G401 (cell line): ENCODE results near the gene SRPRA. TPM values are rescaled to one million over a fixed set of nuclear protein-coding genes. Genes with fewer than 3 reads are reported as not detected.

Experiments
- DNase-seq: peaks from one replicate; pipeline ENCODE4 v3.0.0-alpha.2; 2015; ENCODE audit warnings: low spot score
- in situ Hi-C: cut with HindIII; loops from 2 replicates; pipeline ENCODE4 v1.10.0; 2016; ENCODE audit warnings: low sequenced_read_pairs, mixed read lengths
- total RNA-seq: library from RNA; depleted of rRNA; stranded (reverse); fragments of >200 nt; shearing (Covaris generic); gene quantifications from 2 replicates; pipeline ENCODE4 v1.2.3, GENCODE V29; 2014; rRNA removed

The SRPRA gene
- total RNA-seq, 1 experiment from 2014 or later: 64.6 TPM

DNA sequence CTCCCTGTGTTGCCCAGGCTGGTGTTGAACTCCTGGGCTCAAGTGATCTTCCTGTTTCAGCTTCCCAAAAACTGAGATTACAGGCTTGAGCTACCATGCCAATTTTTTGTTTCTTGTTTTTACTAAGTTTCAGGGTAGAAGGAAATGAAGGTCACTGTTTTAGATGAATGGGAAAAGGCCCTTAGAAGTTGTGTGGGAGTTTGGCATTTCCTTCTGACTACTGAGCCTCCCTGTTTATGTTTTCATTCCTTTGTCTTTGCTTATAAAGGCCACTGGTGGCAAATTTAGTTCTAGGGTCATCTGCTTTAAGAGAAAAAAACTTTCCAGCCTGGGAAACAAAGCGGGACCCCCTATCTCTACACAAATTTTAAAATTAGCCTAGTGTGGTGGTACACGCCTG is 22.1 kb downstream of the SRPRA start:
- DNase-seq: no peak
- in situ Hi-C loops: no loop called here

DNA sequence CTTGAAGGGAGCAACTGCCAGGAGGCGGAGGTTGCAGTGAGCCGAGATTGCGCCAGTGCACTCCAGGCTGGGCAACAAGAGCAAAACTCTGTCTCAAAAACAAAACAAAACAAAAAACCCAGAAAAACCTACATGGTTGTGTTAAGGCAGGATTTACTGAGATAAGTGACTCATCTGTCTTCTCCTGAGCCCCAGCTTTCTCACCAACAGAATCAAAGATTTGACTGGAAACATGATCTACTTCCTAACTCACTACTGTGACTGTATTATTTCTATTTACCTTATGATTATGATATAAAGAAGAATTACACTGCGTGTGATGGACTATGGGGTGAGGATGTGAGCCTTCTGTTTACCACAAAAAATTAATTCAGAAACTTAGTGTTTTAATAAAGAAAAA is 35.3 kb downstream of the SRPRA start:
- in situ Hi-C loops: no loop called here
- DNase-seq: no peak

DNA sequence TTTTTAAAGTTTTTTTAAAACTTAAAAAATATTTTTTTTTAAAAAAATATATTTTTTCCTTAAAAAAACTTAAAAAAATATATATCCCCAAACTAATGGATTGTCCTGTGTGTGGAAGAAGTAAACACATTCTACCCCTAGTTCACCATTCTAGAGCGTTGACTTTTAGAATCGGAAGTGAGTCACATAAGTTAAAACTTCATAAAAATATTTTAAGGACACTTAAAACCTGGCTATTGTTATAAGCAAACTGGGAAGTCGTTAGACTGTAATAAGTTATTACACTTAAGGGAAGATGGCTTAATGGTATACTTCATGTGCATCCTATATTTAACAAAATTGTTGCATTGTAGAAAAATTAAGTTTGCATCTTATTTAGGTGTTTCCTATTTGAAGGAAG is 36.0 kb downstream of the SRPRA start:
- in situ Hi-C loops: no loop called here
- no peak for DNase-seq

DNA sequence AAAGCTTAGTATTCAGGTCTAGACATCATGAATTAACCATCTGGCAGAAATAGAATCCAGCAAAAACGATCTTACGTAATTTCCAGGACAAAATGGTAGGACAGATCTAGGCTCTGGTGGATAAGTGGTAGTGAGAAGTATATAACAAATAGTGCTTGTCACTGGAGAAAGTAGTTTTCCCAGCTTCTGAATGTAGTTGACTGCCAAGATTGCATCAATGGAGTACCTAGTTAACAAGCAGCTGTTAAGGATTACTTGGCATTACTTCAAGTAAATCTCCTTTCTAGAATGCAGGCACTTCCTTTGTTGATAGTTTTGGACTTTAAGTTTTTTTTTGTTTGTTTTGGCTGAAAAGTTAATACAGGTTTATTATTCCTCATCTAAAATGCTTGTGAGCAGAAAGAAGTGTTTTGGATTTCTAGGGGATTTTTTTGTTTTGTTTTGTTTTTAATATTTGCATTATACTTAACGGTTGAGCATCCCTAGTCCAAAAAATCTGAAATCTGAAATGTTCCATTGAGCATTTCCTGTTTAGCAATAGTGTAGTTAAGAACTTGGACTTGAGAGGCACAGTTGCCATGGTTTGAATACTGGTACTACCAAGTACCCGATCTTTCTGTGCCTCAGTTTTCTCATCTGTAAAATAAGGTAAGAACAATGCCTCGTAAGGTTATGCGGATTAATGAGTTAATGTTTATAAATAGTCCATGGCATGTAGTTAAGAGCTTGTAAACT is 36.8 kb downstream of the SRPRA start:
- no peak for DNase-seq
- in situ Hi-C loops: no loop called here

DNA sequence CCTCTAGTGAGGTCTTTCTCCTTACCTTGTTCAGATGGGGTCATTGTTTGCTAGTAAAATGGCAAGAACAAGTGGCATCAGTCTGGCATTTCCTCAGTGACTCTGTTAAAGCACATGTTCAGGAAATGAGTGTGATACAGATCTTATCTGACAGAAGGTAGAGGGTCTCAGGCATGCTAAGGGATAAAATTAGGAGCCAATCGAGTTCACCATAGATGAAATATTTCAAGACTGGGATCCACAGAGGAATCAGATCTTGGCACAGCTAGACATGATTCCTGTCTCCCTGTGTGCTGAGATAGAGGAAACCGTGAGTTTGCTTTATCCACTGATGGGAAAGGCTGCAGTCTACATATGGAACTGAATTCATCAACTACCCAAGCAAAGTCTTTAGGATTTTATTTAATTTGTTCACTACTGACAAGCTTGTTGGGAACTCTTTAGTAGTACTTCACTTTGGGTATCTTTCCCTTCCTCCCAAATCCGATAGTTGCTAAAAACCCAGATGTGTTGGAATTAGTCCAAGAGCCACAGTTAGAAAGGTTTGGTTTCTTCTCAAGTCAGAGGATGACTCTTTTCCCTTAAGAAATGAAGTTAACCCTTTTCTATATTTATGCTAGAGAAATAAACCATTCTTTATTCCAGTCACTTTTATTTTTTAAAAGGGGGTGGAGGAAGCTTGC is 38.7 kb downstream of the SRPRA start:
- in situ Hi-C loops: no loop called here
- no peak for DNase-seq

DNA sequence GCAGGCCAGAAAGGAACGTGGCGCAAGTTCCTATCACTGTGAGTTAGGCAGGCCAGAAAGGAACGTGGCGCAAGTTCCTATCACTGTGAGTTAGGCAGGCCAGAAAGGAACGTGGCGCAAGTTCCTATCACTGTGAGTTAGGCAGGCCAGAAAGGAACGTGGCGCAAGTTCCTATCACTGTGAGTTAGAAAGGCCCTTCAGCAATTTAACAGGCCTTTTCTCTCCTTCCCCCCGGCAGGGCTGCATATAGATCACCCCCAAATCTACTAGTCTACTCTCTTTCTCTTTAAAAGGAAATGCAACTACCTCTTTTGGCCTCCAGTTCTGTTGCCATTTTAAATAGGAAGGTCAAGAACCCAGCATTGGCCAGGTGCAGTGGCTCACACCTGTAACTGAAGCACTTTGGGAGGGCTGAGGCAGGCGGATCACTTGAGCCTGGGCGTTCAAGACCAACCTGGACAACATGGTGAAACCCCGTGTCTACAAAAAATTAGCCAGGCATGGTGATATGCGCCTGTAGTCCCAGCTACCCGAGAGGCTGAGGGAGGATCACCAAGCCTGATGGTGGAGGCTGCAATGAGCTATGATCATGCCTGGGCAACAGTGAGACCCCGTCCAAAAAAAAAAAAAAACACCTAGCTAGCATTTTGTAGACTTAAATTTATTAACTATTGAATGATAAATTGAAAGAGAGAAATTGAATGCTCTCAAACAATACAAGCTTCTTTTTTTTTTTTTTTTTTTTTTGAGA is 42.2 kb downstream of the SRPRA start:
- no peak for DNase-seq
- in situ Hi-C loops: no loop called here

DNA sequence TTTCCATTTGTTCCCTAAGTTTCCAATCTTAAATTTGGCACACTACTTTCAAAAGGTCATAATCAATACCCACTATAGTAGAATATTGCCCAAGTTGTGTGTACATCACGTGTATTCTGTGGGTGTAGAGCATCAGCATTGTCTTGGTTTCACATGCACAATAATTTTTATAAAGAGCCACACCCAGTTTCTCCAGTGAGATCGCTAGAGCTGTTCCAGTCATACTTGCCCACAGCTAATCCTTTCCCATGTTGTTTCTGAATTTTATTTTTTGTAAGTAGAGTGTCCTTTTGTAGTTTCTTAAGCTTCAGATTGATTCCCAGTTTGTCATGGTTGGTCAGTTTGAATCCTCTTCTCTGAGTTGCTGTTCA is 43.4 kb downstream of the SRPRA start:
- no peak for DNase-seq
- in situ Hi-C loops: no loop called here

DNA sequence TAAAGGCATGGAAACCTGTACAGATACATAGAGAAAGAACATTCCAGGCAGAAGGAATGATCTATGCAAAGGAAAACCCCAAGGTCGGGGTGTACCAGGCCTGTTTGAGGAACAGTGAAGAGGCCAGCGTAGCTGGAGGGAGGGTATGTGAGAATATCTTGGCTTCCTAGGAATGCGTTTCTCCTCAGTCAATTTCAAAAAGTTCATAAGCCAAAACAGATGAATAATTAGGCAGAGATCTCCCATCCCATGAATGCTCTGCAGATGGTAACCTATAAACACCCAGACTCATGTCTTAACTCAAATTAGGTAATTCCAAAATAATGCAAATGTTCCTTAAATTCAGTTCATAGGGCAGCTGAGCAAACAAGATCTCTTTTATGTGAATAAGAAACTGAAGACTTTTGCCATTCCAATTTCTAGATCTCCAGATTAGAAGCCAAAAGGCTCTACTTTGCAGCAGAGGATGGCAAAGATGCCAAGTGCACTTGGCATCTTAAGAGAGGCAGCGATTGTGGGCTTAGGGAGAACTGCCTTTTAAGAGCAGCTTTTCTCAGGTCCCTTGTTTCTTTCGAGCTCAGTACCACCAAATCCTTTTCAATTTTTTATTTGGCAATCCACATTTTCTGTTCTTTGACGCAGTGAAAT is 43.9 kb downstream of the SRPRA start:
- in situ Hi-C loops: loop anchor here (25.0 kb wide), 1 partner anchor 287 kb away; the partner anchor contains the start of gene VSIG10L2
- DNase-seq: no peak

DNA sequence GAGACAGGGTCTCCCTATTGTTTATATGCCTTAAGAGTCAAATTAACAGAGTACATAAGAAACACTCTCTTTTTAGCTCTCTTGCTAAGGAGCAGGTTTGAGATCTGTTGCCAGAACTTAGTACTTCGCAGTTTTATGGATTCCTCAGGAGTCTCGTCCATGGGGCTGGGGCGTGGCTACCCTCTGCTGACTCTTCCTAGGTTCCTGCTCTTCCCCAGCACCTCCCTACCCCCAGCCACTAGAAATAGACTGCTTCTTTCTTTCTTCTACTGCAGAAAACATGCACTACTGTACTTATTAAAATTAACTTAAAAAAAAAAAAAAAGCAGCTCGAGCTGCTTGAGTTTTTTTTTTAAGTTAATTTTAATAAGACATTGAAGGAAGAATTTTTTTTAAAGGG is 49.1 kb downstream of the SRPRA start:
- in situ Hi-C loops: loop anchor here (25.0 kb wide), 1 partner anchor 282 kb away; the partner anchor contains the start of gene VSIG10L2
- no peak for DNase-seq

DNA sequence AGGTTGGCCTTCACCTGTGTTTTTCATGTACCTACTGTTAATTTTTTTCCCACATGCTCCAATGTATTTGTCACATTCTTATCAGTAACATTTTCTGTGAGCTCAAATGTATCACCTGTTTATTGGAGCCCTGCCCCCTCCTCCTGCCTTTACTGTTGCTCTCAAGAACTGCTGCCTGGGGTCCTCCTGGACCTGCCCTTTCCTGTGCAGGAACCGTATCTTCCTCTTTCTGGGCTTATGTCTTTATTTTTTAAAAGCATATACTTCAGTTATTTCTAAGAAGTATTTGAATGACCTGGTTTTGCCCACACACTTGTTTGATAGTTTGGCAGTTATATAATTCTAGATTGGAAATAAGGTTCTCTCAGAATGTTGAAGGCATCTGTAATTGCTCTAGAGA is 51.2 kb downstream of the SRPRA start:
- no peak for DNase-seq
- in situ Hi-C loops: loop anchor here (25.0 kb wide), 1 partner anchor 280 kb away; the partner anchor contains the start of gene VSIG10L2

DNA sequence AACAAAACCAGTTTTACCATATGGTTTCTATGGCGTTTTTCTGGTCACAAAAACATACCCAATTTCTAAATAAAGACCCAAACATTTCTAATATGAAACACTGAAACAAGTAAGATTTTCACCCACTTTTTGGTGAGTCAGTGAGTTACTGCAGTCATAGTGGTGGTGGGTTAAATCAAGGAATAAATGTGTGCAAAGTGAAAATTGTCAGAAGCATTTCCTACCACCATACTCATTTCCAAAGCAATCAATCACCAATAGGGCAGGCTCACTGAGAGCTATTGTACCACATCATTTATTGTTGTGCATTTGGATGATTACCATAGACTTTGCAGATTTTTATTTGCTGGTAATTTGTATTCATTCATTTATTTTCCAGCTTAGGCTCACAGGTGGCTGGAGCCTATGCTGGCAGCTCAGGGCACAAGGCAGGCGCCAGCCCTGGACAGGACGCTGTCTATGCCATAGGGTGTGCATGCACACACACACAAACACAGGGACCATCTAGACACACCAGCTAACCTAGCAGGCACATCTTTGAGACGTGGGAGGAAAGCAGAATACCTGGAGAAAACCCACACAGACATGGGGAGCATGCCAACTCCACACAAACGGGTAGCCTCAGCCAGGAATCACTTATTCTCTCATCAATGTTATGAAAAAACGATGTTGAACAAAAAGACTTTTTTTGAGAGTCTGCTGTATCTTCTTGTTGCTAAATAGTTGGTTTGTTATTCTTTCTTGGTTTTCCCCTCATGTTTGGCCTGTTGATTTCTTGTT is 52.0 kb downstream of the SRPRA start:
- in situ Hi-C loops: loop anchor here (25.0 kb wide), 1 partner anchor 279 kb away; the partner anchor contains the start of gene VSIG10L2
- DNase-seq: no peak

DNA sequence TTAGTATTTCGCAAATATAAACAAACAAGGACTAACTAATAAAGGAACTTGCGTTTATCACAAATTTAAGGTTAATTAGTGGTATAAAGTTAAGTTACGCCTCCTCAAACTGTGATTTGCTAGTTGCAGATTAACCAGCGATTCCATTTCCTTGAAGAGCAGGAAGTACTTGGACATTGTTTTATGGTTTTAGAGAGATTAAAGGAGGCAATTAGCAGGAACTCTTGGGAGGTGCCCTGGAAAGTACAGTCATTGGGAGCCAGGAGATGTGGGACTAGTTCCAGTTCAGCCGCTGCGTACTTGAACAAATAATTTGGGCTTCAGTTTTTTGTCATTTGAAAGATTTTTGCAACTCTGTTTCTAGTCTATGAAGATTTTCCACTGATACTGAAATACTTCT is 53.9 kb downstream of the SRPRA start:
- in situ Hi-C loops: loop anchor here (25.0 kb wide), 1 partner anchor 278 kb away; the partner anchor contains the start of gene VSIG10L2
- no peak for DNase-seq

DNA sequence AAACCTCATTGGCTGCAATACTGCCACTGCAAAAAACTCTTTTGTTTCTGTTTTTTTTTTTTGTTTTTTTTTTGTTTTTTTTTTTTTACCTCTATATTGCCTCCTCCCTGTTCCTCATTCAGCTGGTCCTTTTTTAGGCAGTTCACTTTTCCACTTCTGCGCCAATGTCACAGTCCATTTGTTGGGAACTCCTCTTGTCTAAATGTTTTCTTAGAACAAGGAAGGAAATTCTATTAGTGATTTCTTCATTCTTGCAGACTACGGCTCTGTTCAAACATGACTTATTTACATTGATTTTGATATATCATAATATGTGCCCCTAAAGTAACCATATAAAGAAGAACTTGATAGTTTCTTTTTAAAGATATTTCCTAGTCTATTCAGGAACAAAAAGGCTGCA is 54.3 kb downstream of the SRPRA start:
- DNase-seq: no peak
- in situ Hi-C loops: loop anchor here (25.0 kb wide), 1 partner anchor 277 kb away; the partner anchor contains the start of gene VSIG10L2

Other genes starting within 250 kb of the SRPRA start
- gene CDON, start 206.0 kb downstream of the SRPRA start, total RNA-seq: 1.3 and 12.7 TPM in 2 replicates
- 33.1 and 45.4 TPM in 2 replicates for gene RPUSD4, start 57.2 kb downstream of the SRPRA start, total RNA-seq
- gene FAM118B, start 57.1 kb downstream of the SRPRA start, total RNA-seq: 33.4 and 64.3 TPM in 2 replicates
- 54.0 and 73.2 TPM in 2 replicates for gene FOXRED1, start 259 bp upstream of the SRPRA start, total RNA-seq
- gene TIRAP, start 14.2 kb upstream of the SRPRA start, total RNA-seq: 5.6 and 8.1 TPM in 2 replicates
- 25.0 and 48.3 TPM in 2 replicates for gene DCPS, start 35.2 kb upstream of the SRPRA start, total RNA-seq
- 26.2 and 35.0 TPM in 2 replicates for gene ST3GAL4, start 86.8 kb upstream of the SRPRA start, total RNA-seq